Liver (tissue), 9 donors: ENCODE results near the gene CMIP. TPM values are rescaled to one million over a fixed set of nuclear protein-coding genes. Genes with fewer than 3 reads are reported as not detected.
A peak's percentile ranks its signal among the peaks of the same experiment; 100 is the strongest.

Experiments used
- DNase-seq: peaks from one replicate; pipeline ENCODE4 v3.0.0-alpha.2; 2017; ENCODE audit warnings: low spot score
- H3K27ac ChIP-seq, 2 donors: one replicate each; pipeline ENCODE4 v1.7.0; 2013; ENCODE audit warnings: inconsistent platforms in 2 of 2, low read length in 2 of 2, control low read depth in 1 of 2, low read depth in 1 of 2, mild to moderate bottlenecking in 1 of 2
- H3K27me3 ChIP-seq, 4 donors: one replicate each; pipeline versions ENCODE4 v1.6.1 to v1.7.0; 2013; ENCODE audit warnings: low read length in 3 of 4, inconsistent platforms in 1 of 4, mild to moderate bottlenecking in 1 of 4, moderate library complexity in 1 of 4; ENCODE audit not compliant: control insufficient read depth in 4 of 4, insufficient read depth in 4 of 4
- H3K36me3 ChIP-seq, 4 donors: one replicate each; pipeline versions ENCODE4 v1.6.1 to v1.7.0; 2013; ENCODE audit warnings: low read length in 3 of 4, mild to moderate bottlenecking in 3 of 4, low read depth in 1 of 4, moderate library complexity in 1 of 4; ENCODE audit not compliant: control insufficient read depth in 4 of 4, insufficient read depth in 3 of 4
- H3K4me1 ChIP-seq, 4 donors: one replicate each; pipeline versions ENCODE4 v1.6.1 to v1.7.0; 2013; ENCODE audit warnings: low read length in 3 of 4, mild to moderate bottlenecking in 3 of 4, moderate library complexity in 1 of 4; ENCODE audit not compliant: control insufficient read depth in 4 of 4, insufficient read depth in 4 of 4
- H3K4me3 ChIP-seq, 3 donors: one replicate each; pipeline versions ENCODE4 v1.6.1 to v1.7.0; 2013; ENCODE audit warnings: low read length in 3 of 3, control low read depth in 1 of 3, low read depth in 1 of 3, mild to moderate bottlenecking in 1 of 3
- H3K9ac ChIP-seq, 2 donors: one replicate each; pipeline ENCODE4 v1.7.0; 2013; ENCODE audit warnings: low read length in 2 of 2, mild to moderate bottlenecking in 2 of 2, moderate library complexity in 2 of 2, control low read depth in 1 of 2, low read depth in 1 of 2
- H3K9me3 ChIP-seq, 4 donors: one replicate each; pipeline versions ENCODE4 v1.6.1 to v1.7.0; 2013; ENCODE audit warnings: low read length in 3 of 4; ENCODE audit not compliant: control insufficient read depth in 4 of 4
- ATF3 ChIP-seq: IDR thresholded peaks from 2 replicates; pipeline ENCODE4 v1.6.1; 2016; ENCODE audit warnings: antibody characterized with exemption
- CTCF ChIP-seq: fragments of 150-350 bp; IDR thresholded peaks from 2 replicates; pipeline ENCODE4 v1.5.1; 2017; ENCODE audit warnings: improper control_type of control experiment, low read depth, low read length; ENCODE audit not compliant: missing input control
- EGR1 ChIP-seq, 2 donors: IDR thresholded peaks; 2 replicates each; pipeline ENCODE4 v1.6.1; 2016 to 2018; ENCODE audit warnings: antibody characterized with exemption in 2 of 2, low read depth in 2 of 2
- FOXA1 ChIP-seq: IDR thresholded peaks from 2 replicates; pipeline ENCODE4 v1.6.1; 2016; ENCODE audit warnings: antibody characterized with exemption
- FOXA2 ChIP-seq: IDR thresholded peaks from 2 replicates; pipeline ENCODE4 v1.6.1; 2016; ENCODE audit warnings: antibody characterized with exemption
- GABPA ChIP-seq, 2 donors: IDR thresholded peaks in 1 of 2; conservative IDR thresholded peaks in 1 of 2; 2 replicates each; pipeline ENCODE4 v1.6.1; 2016; ENCODE audit warnings: antibody characterized with exemption in 2 of 2, mild to moderate bottlenecking in 1 of 2, moderate library complexity in 1 of 2
- HNF4A ChIP-seq, 2 donors: conservative IDR thresholded peaks; 2 replicates each; pipeline ENCODE4 v1.6.1; 2016; ENCODE audit warnings: antibody characterized with exemption in 2 of 2, mild to moderate bottlenecking in 2 of 2
- HNF4G ChIP-seq: IDR thresholded peaks from 2 replicates; pipeline ENCODE4 v1.6.1; 2016; ENCODE audit warnings: antibody characterized with exemption
- JUND ChIP-seq, 2 donors: IDR thresholded peaks; 2 replicates each; pipeline ENCODE4 v1.6.1; 2016; ENCODE audit warnings: antibody characterized with exemption in 2 of 2
- MAX ChIP-seq: IDR thresholded peaks from 2 replicates; pipeline ENCODE4 v1.6.1; 2016; ENCODE audit warnings: antibody characterized with exemption
- NR2F2 ChIP-seq: IDR thresholded peaks from 2 replicates; pipeline ENCODE4 v1.6.1; 2016; ENCODE audit warnings: antibody characterized with exemption
- RAD21 ChIP-seq, 2 donors: IDR thresholded peaks; 2 replicates each; pipeline ENCODE4 v1.6.1; 2016; ENCODE audit warnings: antibody characterized with exemption in 2 of 2, mild to moderate bottlenecking in 2 of 2
- REST ChIP-seq: IDR thresholded peaks from 2 replicates; pipeline ENCODE4 v1.6.1; 2016; ENCODE audit warnings: antibody characterized with exemption, mild to moderate bottlenecking
- RXRA ChIP-seq, 2 donors: IDR thresholded peaks; 2 replicates each; pipeline ENCODE4 v1.6.1; 2017 to 2018; ENCODE audit warnings: antibody characterized with exemption in 2 of 2, mild to moderate bottlenecking in 1 of 2
- SP1 ChIP-seq: IDR thresholded peaks from 2 replicates; pipeline ENCODE4 v1.6.1; 2018; ENCODE audit warnings: antibody characterized with exemption, mild to moderate bottlenecking
- TAF1 ChIP-seq: conservative IDR thresholded peaks from 2 replicates; pipeline ENCODE4 v1.6.1; 2016; ENCODE audit warnings: antibody characterized with exemption, mild to moderate bottlenecking
- YY1 ChIP-seq: IDR thresholded peaks from 2 replicates; pipeline ENCODE4 v1.6.1; 2016; ENCODE audit warnings: antibody characterized with exemption, mild to moderate bottlenecking
- WGBS: extraction: QIAGEN DNeasy Blood & Tissue Kit; methylation state at CpG from one replicate; pipeline ENCODE4 v1.1.7; 2013; 5-methylcytosine and 5-hydroxymethylcytosine counted together
- polyA plus RNA-seq, 2 donors: library from polyadenylated mRNA; stranded (reverse) in 1 of 2; unstranded in 1 of 2; fragments of 200-250 nt in 1 of 2; fragments of >200 nt in 1 of 2; fragmentation: Nextera tagmentation in 1 of 2; extraction: Ambion mirVana in 1 of 2; gene quantifications; one replicate each; pipeline versions ENCODE4 v1.2.1 to v1.2.3, GENCODE V29; 2013 to 2015
- total RNA-seq, 2 donors: library from RNA; depleted of rRNA; stranded (reverse); fragments of >200 nt; gene quantifications; one replicate each; pipeline ENCODE4 v1.2.3, GENCODE V29; 2014
- donor health status: healthy.
- donor health status: healthy.
- donor health status: healthy.
- donor health status: healthy.
- donor health status: healthy.

Gene CMIP
- total and polyA plus RNA-seq, 4 donors: 1.7 to 15.6 (median 10.1) TPM

- H3K27ac ChIP-seq: peak overlapping the region; percentile 17 to 32
- TF ChIP-seq RAD21 (IDR thresholded peaks at IDR 0.05) (peak in 1 of 2 donors; percentile 28), YY1 (no peak), HNF4A (conservative IDR thresholded peaks at IDR 0.05) (peak in 1 of 2 donors; percentile 24), RXRA (IDR thresholded peaks at IDR 0.05) (peak in 1 of 2 donors; percentile 19)
- no peak overlapping the region for H3K9ac ChIP-seq
- 60% methylated on average over 9 of the region's 9 CpGs for WGBS
- peaks cover 0 to 6% (median 3%) of the 10 kb centered on the region in 4 donors for H3K36me3 ChIP-seq
- no peak overlapping the region for H3K4me3 ChIP-seq
- no peaks in the 10 kb centered on the region for H3K27me3 ChIP-seq
- no peak for DNase-seq
- peaks cover 0 to 19% (median 8%) of the 10 kb centered on the region in 4 donors for H3K4me1 ChIP-seq
- no peaks in the 10 kb centered on the region for H3K9me3 ChIP-seq
Measured at GRCh38 chr16:81625544-81626153, 181.0 kb downstream of the CMIP start.

- Histone ChIP-seq H3K27me3 (no peaks in the 10 kb centered on the region), H3K27ac (peak overlapping the region in 1 of 2 donors; percentile 0), H3K4me3 (no peak overlapping the region), H3K9me3 (no peaks in the 10 kb centered on the region), H3K4me1 (peaks cover 0 to 19% (median 8%) of the 10 kb centered on the region in 4 donors), H3K36me3 (peaks cover 0 to 6% (median 2%) of the 10 kb centered on the region in 4 donors), H3K9ac (no peak overlapping the region)
- no peak for DNase-seq
- TF ChIP-seq HNF4A (conservative IDR thresholded peaks at IDR 0.05) (no peak), EGR1 (IDR thresholded peaks at IDR 0.05; ENCODE audit: low read depth in 2 of 2) (no peak), YY1 (no peak), NR2F2 (no peak), HNF4G (no peak), MAX (no peak), RAD21 (IDR thresholded peaks at IDR 0.05) (no peak), JUND (IDR thresholded peaks at IDR 0.05) (no peak), GABPA (IDR thresholded peaks at IDR 0.05 in 1 of 2, conservative IDR thresholded peaks at IDR 0.05 in 1 of 2) (no peak), REST (no peak), ATF3 (no peak), RXRA (IDR thresholded peaks at IDR 0.05) (no peak), CTCF (no peak), FOXA2 (no peak), SP1 (no peak), FOXA1 (no peak), TAF1 (no peak)
- 89% methylated on average over 6 of the region's 6 CpGs for WGBS
Measured at GRCh38 chr16:81626181-81626674, 181.6 kb downstream of the CMIP start.
